Measurements from ENCODE around the gene C12orf57. TPM values are rescaled to one million over a fixed set of nuclear protein-coding genes. Genes with fewer than 3 reads are reported as not detected.

Gene C12orf57
- total and polyA plus RNA-seq, 2 of the 13 experiments (the other 11 are each of a cell fraction or from before 2014, with no cell fraction given) = 84.0 to 287 TPM

- TF ChIP-seq PLSCR1 (CRISPR knock-in tag; IDR thresholded peaks at IDR 0.05; ENCODE audit: borderline replicate concordance) (no peak), PRDM15 (CRISPR knock-in tag; IDR thresholded peaks at IDR 0.05) (0 out of 2 replicates have a peak, but pooled peaks have one; percentile 48), THAP11 (CRISPR knock-in tag; IDR thresholded peaks at IDR 0.05) (peak; percentile 57), ZNF780A (CRISPR knock-in tag; IDR thresholded peaks at IDR 0.05) (no peak), ZNF749 (CRISPR knock-in tag; IDR thresholded peaks at IDR 0.05; ENCODE audit: borderline replicate concordance) (no peak), YEATS2 (CRISPR knock-in tag; IDR thresholded peaks at IDR 0.05; ENCODE audit: borderline replicate concordance) (no peak), SIN3B (IDR thresholded peaks at IDR 0.05; ENCODE audit: low read length) (no peak), NR2C2 (CRISPR knock-in tag; IDR thresholded peaks at IDR 0.05; ENCODE audit: borderline replicate concordance) (peak; percentile 44), JDP2 (CRISPR knock-in tag; IDR thresholded peaks at IDR 0.05; ENCODE audit: borderline replicate concordance) (no peak), ZNF558 (CRISPR knock-in tag; IDR thresholded peaks at IDR 0.05; ENCODE audit: borderline replicate concordance) (no peak), PCBP1 (IDR thresholded peaks at IDR 0.05; ENCODE audit: borderline replicate concordance, low read depth, low read length) (no peak), ZC3H4 (CRISPR knock-in tag; IDR thresholded peaks at IDR 0.05; ENCODE audit: borderline replicate concordance) (no peak; the same call in none of the 2 replicates), MBNL3 (CRISPR knock-in tag; conservative IDR thresholded peaks at IDR 0.05) (no peak), ZBTB42 (CRISPR knock-in tag; IDR thresholded peaks at IDR 0.05) (no peak), JUN (CRISPR knock-in tag; IDR thresholded peaks at IDR 0.05) (0 out of 2 replicates have a peak, but pooled peaks have one; percentile 29), SRSF1 (optimal IDR thresholded peaks at IDR 0.05; ENCODE audit: low read depth, low read length) (no peak), BATF2 (CRISPR knock-in tag; IDR thresholded peaks at IDR 0.05) (no peak), ZNF775 (CRISPR knock-in tag; IDR thresholded peaks at IDR 0.05; ENCODE audit: borderline replicate concordance) (no peak), HNF4A (CRISPR knock-in tag; IDR thresholded peaks at IDR 0.05) (peak; percentile 99), FUBP1 (CRISPR knock-in tag; IDR thresholded peaks at IDR 0.05; ENCODE audit: borderline replicate concordance) (no peak), ZNF891 (CRISPR knock-in tag; IDR thresholded peaks at IDR 0.05) (no peak), SMC3 (IDR thresholded peaks at IDR 0.05; ENCODE audit: low read length) (no peak; the same call in 1 of the 2 replicates), ZNF383 (CRISPR knock-in tag; IDR thresholded peaks at IDR 0.05; ENCODE audit: borderline replicate concordance) (no peak)
These were observed 37.6 kb downstream of the C12orf57 start (continued) for GRCh38 chr12:6981152-6982052.
